ENCODE measurements around the gene RNF32.

DNA sequence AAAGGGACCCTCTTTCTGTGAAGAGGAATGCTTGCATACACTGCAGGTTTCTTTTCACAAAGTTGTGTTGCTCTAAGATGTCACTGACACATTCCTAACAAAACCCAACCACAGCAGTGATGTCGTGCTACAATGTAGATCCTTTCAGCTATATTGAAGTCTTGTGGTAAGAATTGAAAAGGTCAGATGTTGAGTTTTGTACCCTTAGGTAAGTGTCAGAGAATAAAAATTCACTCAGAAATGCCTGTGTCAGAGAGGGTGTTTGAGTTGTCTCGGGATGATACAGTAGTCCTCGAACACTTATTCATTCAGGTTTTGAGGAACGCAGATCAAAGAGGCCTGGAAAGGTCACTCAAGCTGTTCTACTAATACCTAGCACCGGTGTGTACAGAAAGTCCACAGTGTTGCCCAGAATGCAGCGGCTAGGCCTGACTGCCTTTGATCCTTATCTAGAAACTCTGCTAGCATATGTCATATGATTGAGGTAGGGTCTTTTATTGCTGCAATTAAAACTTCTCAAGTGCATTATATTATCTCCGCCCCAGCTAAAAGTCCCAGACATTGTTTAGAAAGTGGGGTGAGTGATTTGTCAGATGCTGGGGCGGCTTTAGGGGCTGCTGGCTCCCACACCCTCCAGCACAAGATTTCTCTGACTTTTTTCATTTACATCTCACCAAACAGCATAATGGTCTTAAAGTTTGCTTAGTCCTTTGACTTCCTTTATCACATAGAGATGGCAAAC is 26.0 kb downstream of the RNF32 start:
- TF ChIP-seq, protein P1, sequence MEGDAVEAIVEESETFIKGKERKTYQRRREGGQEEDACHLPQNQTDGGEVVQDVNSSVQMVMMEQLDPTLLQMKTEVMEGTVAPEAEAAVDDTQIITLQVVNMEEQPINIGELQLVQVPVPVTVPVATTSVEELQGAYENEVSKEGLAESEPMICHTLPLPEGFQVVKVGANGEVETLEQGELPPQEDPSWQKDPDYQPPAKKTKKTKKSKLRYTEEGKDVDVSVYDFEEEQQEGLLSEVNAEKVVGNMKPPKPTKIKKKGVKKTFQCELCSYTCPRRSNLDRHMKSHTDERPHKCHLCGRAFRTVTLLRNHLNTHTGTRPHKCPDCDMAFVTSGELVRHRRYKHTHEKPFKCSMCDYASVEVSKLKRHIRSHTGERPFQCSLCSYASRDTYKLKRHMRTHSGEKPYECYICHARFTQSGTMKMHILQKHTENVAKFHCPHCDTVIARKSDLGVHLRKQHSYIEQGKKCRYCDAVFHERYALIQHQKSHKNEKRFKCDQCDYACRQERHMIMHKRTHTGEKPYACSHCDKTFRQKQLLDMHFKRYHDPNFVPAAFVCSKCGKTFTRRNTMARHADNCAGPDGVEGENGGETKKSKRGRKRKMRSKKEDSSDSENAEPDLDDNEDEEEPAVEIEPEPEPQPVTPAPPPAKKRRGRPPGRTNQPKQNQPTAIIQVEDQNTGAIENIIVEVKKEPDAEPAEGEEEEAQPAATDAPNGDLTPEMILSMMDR (IDR thresholded peaks at IDR 0.05): no peak
- TF ChIP-seq POLR2A (IDR thresholded peaks at IDR 0.05): no peak
